ENCODE results near the gene SLC35F1. TPM values are rescaled to one million over a fixed set of nuclear protein-coding genes. Genes with fewer than 3 reads are reported as not detected.

SLC35F1 gene
- total RNA-seq, 1 experiment from 2014 or later, result not detected

DNA sequence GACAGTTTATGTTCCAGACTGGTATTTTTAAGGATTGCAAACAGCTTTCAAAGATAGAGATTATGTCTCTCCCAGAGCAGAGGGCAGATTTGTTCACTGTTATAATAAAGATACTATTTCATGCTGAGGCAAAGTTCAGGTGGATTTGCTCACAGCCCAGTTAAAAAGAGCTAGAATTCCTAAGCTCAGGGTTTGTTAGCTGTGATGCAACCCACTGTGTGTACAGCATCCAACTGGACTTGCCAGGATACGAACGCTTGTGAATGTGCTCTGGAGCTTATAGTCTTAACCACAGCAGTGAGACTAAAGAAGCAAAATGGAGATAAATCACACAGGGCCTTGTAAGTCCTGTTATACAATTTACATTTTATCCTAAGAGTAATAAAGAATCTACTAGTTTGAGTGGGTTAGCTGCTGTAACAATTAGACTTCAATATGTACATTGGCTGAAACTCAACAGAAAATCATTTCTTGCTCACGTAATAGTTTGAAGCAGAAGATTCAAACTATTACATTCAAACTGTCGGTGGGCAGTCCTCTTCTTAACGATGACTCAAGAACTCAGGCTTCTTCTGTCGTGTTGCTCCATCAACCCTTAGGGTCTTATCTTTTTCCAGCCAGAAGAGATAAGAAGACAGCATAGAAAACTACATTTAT lies 437.1 kb downstream of the SLC35F1 start:
- ChIA-PET CTCF (no interaction called here), POLR2A (ENCODE audit: unreplicated experiment) (no interaction called here)
- no peak overlapping the region for H2AFZ ChIP-seq
- no peaks in the 10 kb centered on the region for H4K20me1 ChIP-seq (ENCODE audit: insufficient read depth)
- H3K79me2 ChIP-seq (ENCODE audit: low read depth), result no peaks in the 10 kb centered on the region
- H3K9me2 ChIP-seq (ENCODE audit: insufficient read depth), result no peaks in the 10 kb centered on the region
- no peaks in the 10 kb centered on the region for H3K4me1 ChIP-seq (replicated peaks; ENCODE audit: insufficient read depth)
- BruUV-seq (replicated peaks), result no TSS peak
- no peak overlapping the region for H3K4me3 ChIP-seq
- H3K36me3 ChIP-seq (ENCODE audit: low read depth), result no peaks in the 10 kb centered on the region
- no peaks in the 10 kb centered on the region for H3F3A ChIP-seq (ENCODE audit: insufficient read depth, low read depth)
- no peaks in the 10 kb centered on the region; the same call in 1 of the 2 replicates for H3K27me3 ChIP-seq (ENCODE audit: insufficient read depth, low read depth)
- intact Hi-C loops (cut with micrococcal nuclease; ENCODE audit: unreplicated experiment), result no loop called here
- H3K9me3 ChIP-seq (ENCODE audit: insufficient read depth, low read depth), result no peaks in the 10 kb centered on the region
- DNase-seq, result no peak
- TF ChIP-seq EZH2 (IDR thresholded peaks at IDR 0.05; ENCODE audit: low read depth), result no peak
- H3K4me2 ChIP-seq, result no peak overlapping the region
- H3K27ac ChIP-seq, result no peak overlapping the region

DNA sequence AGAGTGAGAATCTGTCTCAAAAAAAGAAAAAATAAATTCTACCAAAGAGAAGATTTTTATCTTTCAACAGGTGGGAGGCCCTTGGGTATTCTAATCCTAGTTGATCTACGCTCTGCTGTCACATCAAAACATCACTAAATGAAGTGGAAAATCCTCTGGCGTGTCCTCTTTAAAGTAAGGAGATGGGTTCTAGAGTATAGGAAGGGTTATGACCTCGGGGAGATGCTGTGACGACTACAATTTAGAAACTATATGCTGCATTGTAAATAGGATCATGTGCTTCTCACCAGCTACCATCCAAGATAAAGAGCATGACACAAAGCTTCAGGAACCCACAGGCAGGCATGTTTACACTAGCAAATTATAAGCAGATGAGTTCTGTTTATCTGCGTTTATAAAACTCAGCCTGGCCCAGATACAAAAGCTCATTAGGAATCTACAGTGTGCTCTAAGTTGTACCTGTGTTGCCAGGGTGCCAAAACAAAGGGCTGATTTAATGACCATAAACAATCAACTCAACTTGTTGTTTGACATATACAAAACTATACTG lies 443.9 kb downstream of the SLC35F1 start:
- no peaks in the 10 kb centered on the region for H3K9me3 ChIP-seq (ENCODE audit: insufficient read depth, low read depth)
- H3K4me1 ChIP-seq (replicated peaks; ENCODE audit: insufficient read depth), result no peaks in the 10 kb centered on the region
- no peak for TF ChIP-seq EZH2 (IDR thresholded peaks at IDR 0.05; ENCODE audit: low read depth)
- TF ChIP-seq, protein P1, sequence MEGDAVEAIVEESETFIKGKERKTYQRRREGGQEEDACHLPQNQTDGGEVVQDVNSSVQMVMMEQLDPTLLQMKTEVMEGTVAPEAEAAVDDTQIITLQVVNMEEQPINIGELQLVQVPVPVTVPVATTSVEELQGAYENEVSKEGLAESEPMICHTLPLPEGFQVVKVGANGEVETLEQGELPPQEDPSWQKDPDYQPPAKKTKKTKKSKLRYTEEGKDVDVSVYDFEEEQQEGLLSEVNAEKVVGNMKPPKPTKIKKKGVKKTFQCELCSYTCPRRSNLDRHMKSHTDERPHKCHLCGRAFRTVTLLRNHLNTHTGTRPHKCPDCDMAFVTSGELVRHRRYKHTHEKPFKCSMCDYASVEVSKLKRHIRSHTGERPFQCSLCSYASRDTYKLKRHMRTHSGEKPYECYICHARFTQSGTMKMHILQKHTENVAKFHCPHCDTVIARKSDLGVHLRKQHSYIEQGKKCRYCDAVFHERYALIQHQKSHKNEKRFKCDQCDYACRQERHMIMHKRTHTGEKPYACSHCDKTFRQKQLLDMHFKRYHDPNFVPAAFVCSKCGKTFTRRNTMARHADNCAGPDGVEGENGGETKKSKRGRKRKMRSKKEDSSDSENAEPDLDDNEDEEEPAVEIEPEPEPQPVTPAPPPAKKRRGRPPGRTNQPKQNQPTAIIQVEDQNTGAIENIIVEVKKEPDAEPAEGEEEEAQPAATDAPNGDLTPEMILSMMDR (conservative IDR thresholded peaks at IDR 0.05), result no peak
- H4K20me1 ChIP-seq (ENCODE audit: insufficient read depth), result no peaks in the 10 kb centered on the region
- no peaks in the 10 kb centered on the region for H3K36me3 ChIP-seq (ENCODE audit: low read depth)
- no peak overlapping the region for H3K4me2 ChIP-seq
- no peaks in the 10 kb centered on the region for H3K79me2 ChIP-seq (ENCODE audit: low read depth)
- H3K27ac ChIP-seq, result no peak overlapping the region
- no peak for DNase-seq
- POLR2A ChIA-PET (ENCODE audit: unreplicated experiment), result no interaction called here
- no peaks in the 10 kb centered on the region for H3F3A ChIP-seq (ENCODE audit: insufficient read depth, low read depth)
- H3K4me3 ChIP-seq, result no peak overlapping the region
- H3K9me2 ChIP-seq (ENCODE audit: insufficient read depth), result no peaks in the 10 kb centered on the region
- intact Hi-C loops (cut with micrococcal nuclease; ENCODE audit: unreplicated experiment), result no loop called here
- no peak overlapping the region for H2AFZ ChIP-seq
- H3K27me3 ChIP-seq (ENCODE audit: insufficient read depth, low read depth), result no peaks in the 10 kb centered on the region
- CTCF ChIA-PET, result no interaction called here
- BruUV-seq (replicated peaks), result no TSS peak

DNA sequence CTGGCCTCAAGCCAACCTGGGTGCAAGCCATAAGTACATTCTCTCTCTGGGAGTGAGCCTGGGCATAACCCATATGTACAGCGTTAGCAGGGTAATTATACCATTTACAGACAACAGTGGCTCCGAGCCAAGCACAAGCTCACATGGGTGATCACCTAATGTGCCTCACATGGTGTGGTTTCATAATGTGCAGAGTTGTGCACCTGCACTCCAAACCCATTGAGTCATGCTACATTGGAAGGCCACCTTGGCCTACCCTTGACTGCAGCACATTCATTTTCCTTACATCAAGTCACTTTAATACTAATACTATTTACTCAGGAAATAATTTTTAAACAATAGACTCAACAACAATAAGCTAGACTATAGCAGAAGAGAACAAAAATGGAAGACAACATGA lies 446.5 kb downstream of the SLC35F1 start:
- Histone ChIP-seq H3K4me1 (replicated peaks; ENCODE audit: insufficient read depth) (no peaks in the 10 kb centered on the region), H3F3A (ENCODE audit: insufficient read depth, low read depth) (no peaks in the 10 kb centered on the region), H3K36me3 (ENCODE audit: low read depth) (no peaks in the 10 kb centered on the region), H3K4me2 (no peak overlapping the region), H3K79me2 (ENCODE audit: low read depth) (no peaks in the 10 kb centered on the region), H2AFZ (no peak overlapping the region), H3K9me3 (ENCODE audit: insufficient read depth, low read depth) (no peaks in the 10 kb centered on the region), H3K4me3 (no peak overlapping the region), H4K20me1 (ENCODE audit: insufficient read depth) (no peaks in the 10 kb centered on the region), H3K9me2 (ENCODE audit: insufficient read depth) (no peaks in the 10 kb centered on the region), H3K27me3 (ENCODE audit: insufficient read depth, low read depth) (no peaks in the 10 kb centered on the region), H3K27ac (no peak overlapping the region)
- intact Hi-C loops (cut with micrococcal nuclease; ENCODE audit: unreplicated experiment), result no loop called here
- TF ChIP-seq, protein P1 (conservative IDR thresholded peaks at IDR 0.05), result no peak
- no peak for TF ChIP-seq EZH2 (IDR thresholded peaks at IDR 0.05; ENCODE audit: low read depth)
- BruUV-seq (replicated peaks), result no TSS peak
- ChIA-PET POLR2A (ENCODE audit: unreplicated experiment) (no interaction called here), CTCF (no interaction called here)
- DNase-seq, result no peak

DNA sequence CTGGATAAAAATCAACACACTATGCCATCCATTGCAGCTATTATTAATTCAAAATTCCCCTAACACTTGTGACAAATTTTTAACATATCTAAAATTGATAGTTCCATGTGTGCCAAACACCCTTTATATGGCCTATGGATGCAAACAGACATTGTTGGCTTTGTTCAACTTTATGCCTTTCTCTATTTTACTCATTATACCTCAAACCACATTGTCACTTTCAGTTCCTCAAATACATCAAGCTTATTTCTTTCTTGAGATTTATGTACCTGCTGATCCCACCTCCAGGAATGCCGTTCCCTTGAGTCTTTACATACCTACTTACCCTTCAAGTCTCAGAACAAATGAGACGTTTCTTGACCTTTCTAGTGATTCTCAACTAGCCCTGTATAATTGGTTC lies 447.6 kb downstream of the SLC35F1 start:
- no peak overlapping the region for H2AFZ ChIP-seq
- H3K27ac ChIP-seq, result no peak overlapping the region
- DNase-seq, result no peak
- no peaks in the 10 kb centered on the region for H3K79me2 ChIP-seq (ENCODE audit: low read depth)
- intact Hi-C loops (cut with micrococcal nuclease; ENCODE audit: unreplicated experiment), result no loop called here
- no TSS peak for BruUV-seq (replicated peaks)
- H3K27me3 ChIP-seq (ENCODE audit: insufficient read depth, low read depth), result no peaks in the 10 kb centered on the region
- H3K4me2 ChIP-seq, result no peak overlapping the region
- H3K9me2 ChIP-seq (ENCODE audit: insufficient read depth), result no peaks in the 10 kb centered on the region; the same call in 1 of the 2 replicates
- H3F3A ChIP-seq (ENCODE audit: insufficient read depth, low read depth), result no peaks in the 10 kb centered on the region
- no peaks in the 10 kb centered on the region for H3K4me1 ChIP-seq (replicated peaks; ENCODE audit: insufficient read depth)
- no peak for TF ChIP-seq EZH2 (IDR thresholded peaks at IDR 0.05; ENCODE audit: low read depth)
- TF ChIP-seq, protein P1 (conservative IDR thresholded peaks at IDR 0.05), result no peak
- no peaks in the 10 kb centered on the region for H3K36me3 ChIP-seq (ENCODE audit: low read depth)
- H3K4me3 ChIP-seq, result no peak overlapping the region
- ChIA-PET CTCF (no interaction called here), POLR2A (ENCODE audit: unreplicated experiment) (no interaction called here)
- no peaks in the 10 kb centered on the region for H4K20me1 ChIP-seq (ENCODE audit: insufficient read depth)
- no peaks in the 10 kb centered on the region for H3K9me3 ChIP-seq (ENCODE audit: insufficient read depth, low read depth)

Measured in PC-9 (cell line).